ENCODE data around the gene ADAT1. TPM values are rescaled to one million over a fixed set of nuclear protein-coding genes. Genes with fewer than 3 reads are reported as not detected.

Gene ADAT1
- total and polyA plus RNA-seq, 4 donors, result 13.2 to 42.3 (median 18.5) TPM

DNA sequence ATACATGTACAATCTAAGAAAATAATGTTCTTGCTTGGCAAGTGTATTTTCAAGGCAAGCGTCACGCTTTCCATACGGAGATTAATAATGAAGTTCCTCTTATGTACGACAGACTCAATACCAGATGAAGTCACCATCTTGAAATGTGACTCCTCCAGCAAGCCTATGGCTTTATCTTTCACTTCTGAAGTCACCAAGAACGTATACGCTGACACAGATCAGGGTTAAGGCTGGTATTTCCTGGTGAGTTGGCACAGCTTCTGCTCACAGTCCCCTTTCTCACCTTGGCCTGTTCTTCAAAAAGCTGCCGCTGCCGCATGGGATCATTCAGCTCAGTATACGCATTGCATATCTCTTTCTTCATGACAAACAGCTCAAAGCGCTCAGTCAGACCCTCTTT is 6.1 kb upstream of the ADAT1 start:
- TF ChIP-seq HNF4A (conservative IDR thresholded peaks at IDR 0.05) (no peak), SP1 (IDR thresholded peaks at IDR 0.05) (no peak), GABPA (IDR thresholded peaks at IDR 0.05 in 1 of 2, conservative IDR thresholded peaks at IDR 0.05 in 1 of 2) (no peak)
- no peaks in the 10 kb centered on the region for H3K27me3 ChIP-seq (ENCODE audit: control insufficient read depth in 4 of 4, insufficient read depth in 4 of 4, low read length in 3 of 4)
- no peak overlapping the region for H3K9ac ChIP-seq (ENCODE audit: low read depth in 1 of 2, low read length in 2 of 2)
- H3K9me3 ChIP-seq (ENCODE audit: control insufficient read depth in 4 of 4, low read length in 3 of 4), result no peaks in the 10 kb centered on the region
- no peak overlapping the region for H3K27ac ChIP-seq (ENCODE audit: low read depth in 1 of 2, low read length in 2 of 2)
- no peak for DNase-seq (ENCODE audit: low spot score)
- H3K4me1 ChIP-seq (ENCODE audit: control insufficient read depth in 4 of 4, insufficient read depth in 4 of 4, low read length in 3 of 4), result no peaks in the 10 kb centered on the region
- H3K4me3 ChIP-seq (ENCODE audit: low read depth in 1 of 3, low read length in 3 of 3), result no peak overlapping the region
- 95% methylated on average over 10 of the region's 10 CpGs for WGBS
- peaks cover 20 to 79% (median 61%) of the 10 kb centered on the region in 4 donors for H3K36me3 ChIP-seq (ENCODE audit: control insufficient read depth in 4 of 4, insufficient read depth in 3 of 4, low read depth in 1 of 4, low read length in 3 of 4)

DNA sequence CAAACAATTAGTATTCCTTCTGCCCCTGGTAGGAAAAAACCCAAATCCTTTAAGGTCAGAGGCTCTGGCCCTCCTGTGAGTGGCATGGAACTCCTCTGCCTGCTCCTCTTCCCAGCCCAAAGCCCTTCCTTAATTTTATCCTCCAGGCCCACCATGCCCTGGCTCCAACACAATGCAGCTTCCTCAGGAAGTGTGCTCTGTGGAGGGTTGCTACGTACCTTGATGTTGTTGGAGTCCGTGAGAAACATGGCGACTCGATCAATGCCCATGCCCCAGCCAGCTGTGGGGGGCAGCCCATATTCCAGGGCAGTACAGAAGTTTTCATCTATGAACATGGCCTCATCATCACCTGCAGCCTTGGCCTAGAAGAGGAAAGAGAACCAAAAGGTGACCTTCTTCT is 5.3 kb upstream of the ADAT1 start:
- H3K27ac ChIP-seq (ENCODE audit: low read depth in 1 of 2, low read length in 2 of 2), result no peak overlapping the region
- TF ChIP-seq NR2F2 (IDR thresholded peaks at IDR 0.05) (no peak), RXRA (IDR thresholded peaks at IDR 0.05) (no peak), EGR1 (IDR thresholded peaks at IDR 0.05; ENCODE audit: low read depth in 2 of 2) (no peak), FOXA1 (IDR thresholded peaks at IDR 0.05) (no peak), RAD21 (IDR thresholded peaks at IDR 0.05) (no peak), HNF4G (IDR thresholded peaks at IDR 0.05) (no peak), FOXA2 (IDR thresholded peaks at IDR 0.05) (no peak), YY1 (IDR thresholded peaks at IDR 0.05) (no peak), HNF4A (conservative IDR thresholded peaks at IDR 0.05) (no peak)
- TF ChIP-seq, protein P1, sequence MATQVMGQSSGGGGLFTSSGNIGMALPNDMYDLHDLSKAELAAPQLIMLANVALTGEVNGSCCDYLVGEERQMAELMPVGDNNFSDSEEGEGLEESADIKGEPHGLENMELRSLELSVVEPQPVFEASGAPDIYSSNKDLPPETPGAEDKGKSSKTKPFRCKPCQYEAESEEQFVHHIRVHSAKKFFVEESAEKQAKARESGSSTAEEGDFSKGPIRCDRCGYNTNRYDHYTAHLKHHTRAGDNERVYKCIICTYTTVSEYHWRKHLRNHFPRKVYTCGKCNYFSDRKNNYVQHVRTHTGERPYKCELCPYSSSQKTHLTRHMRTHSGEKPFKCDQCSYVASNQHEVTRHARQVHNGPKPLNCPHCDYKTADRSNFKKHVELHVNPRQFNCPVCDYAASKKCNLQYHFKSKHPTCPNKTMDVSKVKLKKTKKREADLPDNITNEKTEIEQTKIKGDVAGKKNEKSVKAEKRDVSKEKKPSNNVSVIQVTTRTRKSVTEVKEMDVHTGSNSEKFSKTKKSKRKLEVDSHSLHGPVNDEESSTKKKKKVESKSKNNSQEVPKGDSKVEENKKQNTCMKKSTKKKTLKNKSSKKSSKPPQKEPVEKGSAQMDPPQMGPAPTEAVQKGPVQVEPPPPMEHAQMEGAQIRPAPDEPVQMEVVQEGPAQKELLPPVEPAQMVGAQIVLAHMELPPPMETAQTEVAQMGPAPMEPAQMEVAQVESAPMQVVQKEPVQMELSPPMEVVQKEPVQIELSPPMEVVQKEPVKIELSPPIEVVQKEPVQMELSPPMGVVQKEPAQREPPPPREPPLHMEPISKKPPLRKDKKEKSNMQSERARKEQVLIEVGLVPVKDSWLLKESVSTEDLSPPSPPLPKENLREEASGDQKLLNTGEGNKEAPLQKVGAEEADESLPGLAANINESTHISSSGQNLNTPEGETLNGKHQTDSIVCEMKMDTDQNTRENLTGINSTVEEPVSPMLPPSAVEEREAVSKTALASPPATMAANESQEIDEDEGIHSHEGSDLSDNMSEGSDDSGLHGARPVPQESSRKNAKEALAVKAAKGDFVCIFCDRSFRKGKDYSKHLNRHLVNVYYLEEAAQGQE (IDR thresholded peaks at IDR 0.05), result no peak
- TF ChIP-seq, protein P2, sequence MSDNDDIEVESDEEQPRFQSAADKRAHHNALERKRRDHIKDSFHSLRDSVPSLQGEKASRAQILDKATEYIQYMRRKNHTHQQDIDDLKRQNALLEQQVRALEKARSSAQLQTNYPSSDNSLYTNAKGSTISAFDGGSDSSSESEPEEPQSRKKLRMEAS (IDR thresholded peaks at IDR 0.05), result no peak
- TF ChIP-seq, protein P3, sequence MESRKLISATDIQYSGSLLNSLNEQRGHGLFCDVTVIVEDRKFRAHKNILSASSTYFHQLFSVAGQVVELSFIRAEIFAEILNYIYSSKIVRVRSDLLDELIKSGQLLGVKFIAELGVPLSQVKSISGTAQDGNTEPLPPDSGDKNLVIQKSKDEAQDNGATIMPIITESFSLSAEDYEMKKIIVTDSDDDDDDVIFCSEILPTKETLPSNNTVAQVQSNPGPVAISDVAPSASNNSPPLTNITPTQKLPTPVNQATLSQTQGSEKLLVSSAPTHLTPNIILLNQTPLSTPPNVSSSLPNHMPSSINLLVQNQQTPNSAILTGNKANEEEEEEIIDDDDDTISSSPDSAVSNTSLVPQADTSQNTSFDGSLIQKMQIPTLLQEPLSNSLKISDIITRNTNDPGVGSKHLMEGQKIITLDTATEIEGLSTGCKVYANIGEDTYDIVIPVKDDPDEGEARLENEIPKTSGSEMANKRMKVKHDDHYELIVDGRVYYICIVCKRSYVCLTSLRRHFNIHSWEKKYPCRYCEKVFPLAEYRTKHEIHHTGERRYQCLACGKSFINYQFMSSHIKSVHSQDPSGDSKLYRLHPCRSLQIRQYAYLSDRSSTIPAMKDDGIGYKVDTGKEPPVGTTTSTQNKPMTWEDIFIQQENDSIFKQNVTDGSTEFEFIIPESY (IDR thresholded peaks at IDR 0.05), result no peak
- TF ChIP-seq, protein P4, sequence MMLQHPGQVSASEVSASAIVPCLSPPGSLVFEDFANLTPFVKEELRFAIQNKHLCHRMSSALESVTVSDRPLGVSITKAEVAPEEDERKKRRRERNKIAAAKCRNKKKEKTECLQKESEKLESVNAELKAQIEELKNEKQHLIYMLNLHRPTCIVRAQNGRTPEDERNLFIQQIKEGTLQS (IDR thresholded peaks at IDR 0.05), result no peak
- WGBS, result 92% methylated on average over 4 of the region's 4 CpGs
- H3K27me3 ChIP-seq (ENCODE audit: control insufficient read depth in 4 of 4, insufficient read depth in 4 of 4, low read length in 3 of 4), result no peaks in the 10 kb centered on the region
- H3K4me1 ChIP-seq (ENCODE audit: control insufficient read depth in 4 of 4, insufficient read depth in 4 of 4, low read length in 3 of 4), result peaks cover 0 to 4% (median 0%) of the 10 kb centered on the region in 4 donors
- DNase-seq (ENCODE audit: low spot score), result no peak
- H3K9me3 ChIP-seq (ENCODE audit: control insufficient read depth in 4 of 4, low read length in 3 of 4), result no peaks in the 10 kb centered on the region
- H3K4me3 ChIP-seq (ENCODE audit: low read depth in 1 of 3, low read length in 3 of 3), result no peak overlapping the region
- H3K9ac ChIP-seq (ENCODE audit: low read depth in 1 of 2, low read length in 2 of 2), result no peak overlapping the region
- H3K36me3 ChIP-seq (ENCODE audit: control insufficient read depth in 4 of 4, insufficient read depth in 3 of 4, low read depth in 1 of 4, low read length in 3 of 4), result peaks cover 17 to 71% (median 54%) of the 10 kb centered on the region in 4 donors

Measured in liver (tissue), 9 donors.